Calu3 (cell line): ENCODE results near the gene CARD10. TPM values are rescaled to one million over a fixed set of nuclear protein-coding genes. Genes with fewer than 3 reads are reported as not detected.
A peak's percentile ranks its signal among the peaks of the same experiment; 100 is the strongest.

Source experiments
- BruUV-seq: library from RNA; stranded (reverse); fragments of 400-500 nt; replicated peaks from 2 replicates; lab custom pipeline; 2021; lab: Mats Ljungman, UMichigan
- CTCF ChIA-PET: fragments of 300-600 bp; sonication (Branson Sonifier 250); formaldehyde crosslinking; loops from one replicate; lab custom pipeline; 2022; ENCODE audit warnings: antibody characterized with exemption; lab: Charles Lee
- DNase-seq: peaks from one replicate; pipeline ENCODE4 v3.0.0; 2022
- H3K27ac Mint-ChIP-seq: one replicate; pipeline ENCODE4 v1.8.0; 2022; ENCODE audit warnings: mixed read lengths; ENCODE audit not compliant: unreplicated experiment
- H3K27me3 Mint-ChIP-seq: one replicate; pipeline ENCODE4 v1.8.0; 2022; ENCODE audit warnings: mixed read lengths; ENCODE audit not compliant: unreplicated experiment
- H3K36me3 Mint-ChIP-seq: one replicate; pipeline ENCODE4 v1.8.0; 2022; ENCODE audit warnings: mild to moderate bottlenecking, moderate library complexity, mixed read lengths; ENCODE audit not compliant: insufficient read depth, unreplicated experiment
- H3K4me1 Mint-ChIP-seq: one replicate; pipeline ENCODE4 v1.8.0; 2022; ENCODE audit warnings: mild to moderate bottlenecking, low read depth, mixed read lengths; ENCODE audit not compliant: unreplicated experiment
- H3K4me3 Mint-ChIP-seq: one replicate; pipeline ENCODE4 v1.8.0; 2022; ENCODE audit warnings: mild to moderate bottlenecking, low read depth, moderate library complexity, mixed read lengths; ENCODE audit not compliant: unreplicated experiment
- H3K9me3 Mint-ChIP-seq: one replicate; pipeline ENCODE4 v1.8.0; 2022; ENCODE audit warnings: low read depth, mixed read lengths; ENCODE audit not compliant: unreplicated experiment
- intact Hi-C: fragments of 100-400 bp; cut with micrococcal nuclease; formaldehyde crosslinking; loops from one replicate; pipeline ENCODE4 v1.10.0; 2022; ENCODE audit not compliant: unreplicated experiment
- total RNA-seq: library from RNA; stranded (reverse); gene quantifications from 2 replicates; pipeline ENCODE4 v1.2.3, GENCODE V29; 2022
- TF ChIP-seq, protein P1 (sequence below): fragments of 200-600 bp; IDR thresholded peaks from one replicate; pipeline ENCODE4 v1.8.0; 2022; ENCODE audit warnings: antibody characterized with exemption; ENCODE audit not compliant: unreplicated experiment

The CARD10 gene
- total RNA-seq, 1 experiment from 2014 or later = 49.2 TPM

DNA sequence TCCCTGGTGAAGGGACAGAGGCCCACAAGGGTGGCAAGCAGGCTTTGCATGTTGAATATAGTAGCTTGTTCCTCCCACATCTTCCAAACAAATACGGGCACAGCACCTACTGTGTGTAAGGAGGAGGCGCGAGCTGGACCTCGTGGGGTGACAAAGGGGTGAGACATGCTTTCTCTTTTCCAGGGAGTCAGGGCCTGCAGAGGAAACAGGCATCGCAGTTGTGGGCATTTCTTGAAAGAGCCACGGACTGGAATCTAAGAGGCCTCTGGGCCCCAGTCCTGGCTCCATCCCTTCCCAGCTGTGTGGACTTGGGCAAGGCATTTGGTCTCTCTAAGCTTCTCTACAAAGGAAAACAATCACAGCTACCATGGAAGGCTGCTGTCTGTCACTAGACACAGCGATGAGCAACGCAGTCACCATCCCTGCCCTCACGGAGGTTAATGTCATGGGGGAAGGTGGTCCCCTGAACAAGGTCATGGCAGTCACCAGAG, 28.1 kb upstream of the CARD10 start:
- Mint-ChIP-seq H3K27ac (peak overlapping the region; percentile 30), H3K9me3 (no peaks in the 10 kb centered on the region), H3K36me3 (peaks cover 15% of the 10 kb centered on the region), H3K4me1 (peaks cover 53% of the 10 kb centered on the region), H3K27me3 (no peaks in the 10 kb centered on the region), H3K4me3 (no peak overlapping the region)
- BruUV-seq = no TSS peak
- CTCF ChIA-PET = interaction anchor here (1.2 to 4.0 kb wide), 3 partner anchors 15 to 45 kb away, joined by 5 to 51 read pairs (median 25); no protein-coding TSS in a partner anchor
- intact Hi-C loops = no loop called here
- TF ChIP-seq, protein P1, sequence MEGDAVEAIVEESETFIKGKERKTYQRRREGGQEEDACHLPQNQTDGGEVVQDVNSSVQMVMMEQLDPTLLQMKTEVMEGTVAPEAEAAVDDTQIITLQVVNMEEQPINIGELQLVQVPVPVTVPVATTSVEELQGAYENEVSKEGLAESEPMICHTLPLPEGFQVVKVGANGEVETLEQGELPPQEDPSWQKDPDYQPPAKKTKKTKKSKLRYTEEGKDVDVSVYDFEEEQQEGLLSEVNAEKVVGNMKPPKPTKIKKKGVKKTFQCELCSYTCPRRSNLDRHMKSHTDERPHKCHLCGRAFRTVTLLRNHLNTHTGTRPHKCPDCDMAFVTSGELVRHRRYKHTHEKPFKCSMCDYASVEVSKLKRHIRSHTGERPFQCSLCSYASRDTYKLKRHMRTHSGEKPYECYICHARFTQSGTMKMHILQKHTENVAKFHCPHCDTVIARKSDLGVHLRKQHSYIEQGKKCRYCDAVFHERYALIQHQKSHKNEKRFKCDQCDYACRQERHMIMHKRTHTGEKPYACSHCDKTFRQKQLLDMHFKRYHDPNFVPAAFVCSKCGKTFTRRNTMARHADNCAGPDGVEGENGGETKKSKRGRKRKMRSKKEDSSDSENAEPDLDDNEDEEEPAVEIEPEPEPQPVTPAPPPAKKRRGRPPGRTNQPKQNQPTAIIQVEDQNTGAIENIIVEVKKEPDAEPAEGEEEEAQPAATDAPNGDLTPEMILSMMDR = no peak
- no peak for DNase-seq

DNA sequence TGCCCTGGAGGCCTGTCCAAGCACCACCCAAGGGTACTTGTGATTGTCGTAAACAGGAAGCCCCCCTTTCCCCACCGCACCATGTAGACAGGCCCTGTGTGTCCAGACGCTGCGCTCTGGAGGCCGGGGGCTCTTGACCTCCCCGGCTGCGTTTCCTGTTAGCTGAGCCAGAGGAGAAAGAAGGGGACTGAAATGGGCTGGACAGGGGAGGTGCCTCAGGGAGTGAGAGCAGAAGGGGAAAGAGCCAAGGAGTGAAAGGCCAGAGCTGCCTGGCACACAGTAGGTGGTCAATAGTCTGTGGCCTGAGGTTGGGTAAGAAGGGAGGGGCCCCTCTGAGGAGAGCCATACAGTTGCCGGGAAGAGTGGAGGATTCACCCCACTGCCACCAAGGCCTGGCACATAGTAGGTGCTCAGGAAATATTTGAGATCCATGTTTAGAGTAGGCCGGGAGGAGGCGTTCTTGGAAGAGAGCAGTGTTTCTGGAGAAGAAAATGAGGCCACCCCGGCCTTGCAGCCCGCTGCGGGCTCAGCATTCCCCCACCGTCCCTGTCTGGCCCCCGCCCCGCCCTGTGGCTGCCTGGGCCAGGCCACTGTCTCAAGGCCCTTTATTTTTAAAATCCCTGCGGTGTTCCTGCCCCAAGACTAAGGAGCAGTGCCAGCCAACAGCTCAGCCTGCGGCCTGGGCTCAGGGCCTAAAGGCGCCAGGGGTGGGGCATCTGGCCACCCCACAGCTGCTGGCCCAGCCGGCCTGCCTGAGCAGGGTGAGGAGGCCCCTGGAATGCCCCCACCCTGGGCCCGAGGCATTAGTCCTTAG, 27.4 kb upstream of the CARD10 start:
- Mint-ChIP-seq H3K27me3 (no peaks in the 10 kb centered on the region), H3K27ac (peak overlapping the region; percentile 30), H3K36me3 (peaks cover 17% of the 10 kb centered on the region), H3K4me1 (peaks cover 55% of the 10 kb centered on the region), H3K4me3 (no peak overlapping the region), H3K9me3 (no peaks in the 10 kb centered on the region)
- BruUV-seq = no TSS peak
- no peak for DNase-seq
- TF ChIP-seq, protein P1 = no peak
- intact Hi-C loops = no loop called here
- CTCF ChIA-PET = interaction anchor here (0.8 to 4.0 kb wide), 8 partner anchors 11 to 48 kb away, joined by 3 to 51 read pairs (median 12); no protein-coding TSS in a partner anchor

DNA sequence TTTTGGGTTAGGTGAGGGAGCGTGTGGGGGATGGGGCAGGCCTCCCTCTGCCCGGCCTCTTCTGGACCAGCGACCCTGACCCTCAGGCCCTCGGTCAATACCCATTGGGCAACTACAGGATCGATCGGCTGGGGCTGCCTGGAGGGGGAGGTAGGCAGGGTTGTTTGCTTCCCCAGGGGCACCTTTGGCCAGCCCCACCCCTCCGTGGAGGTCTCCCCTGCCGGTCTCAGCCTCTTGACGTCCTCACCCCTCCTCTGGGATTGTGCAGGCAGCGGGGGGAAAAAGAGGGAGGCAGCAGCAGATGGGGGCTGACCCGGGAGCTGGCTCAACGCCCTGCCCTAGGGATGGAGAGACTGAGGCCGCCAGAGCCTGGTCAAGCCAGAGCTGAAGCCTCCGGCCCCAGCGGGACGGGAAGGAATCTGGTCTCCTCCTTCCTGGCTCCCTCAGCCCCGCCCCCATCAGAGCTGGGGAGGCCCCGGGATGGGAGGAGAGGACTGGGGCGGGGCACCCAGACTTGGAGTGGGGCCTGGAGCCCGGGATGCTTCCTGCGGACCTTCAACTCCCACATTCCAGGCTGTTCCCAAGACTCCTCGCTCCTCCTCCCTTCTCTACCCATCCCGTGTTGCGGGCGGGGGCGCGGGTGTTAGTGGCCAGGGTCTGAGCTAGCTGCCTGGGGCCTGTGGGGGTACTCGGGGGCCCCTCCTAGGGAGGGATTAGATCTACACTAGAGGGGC, 26.7 kb upstream of the CARD10 start:
- Mint-ChIP-seq H3K9me3 (no peaks in the 10 kb centered on the region), H3K27ac (peak overlapping the region; percentile 30), H3K36me3 (peaks cover 24% of the 10 kb centered on the region), H3K4me1 (peaks cover 58% of the 10 kb centered on the region), H3K4me3 (peak overlapping the region; percentile 46), H3K27me3 (no peaks in the 10 kb centered on the region)
- DNase-seq = peak; percentile 84
- CTCF ChIA-PET = interaction anchor here (0.7 to 4.0 kb wide), 8 partner anchors 11 to 48 kb away, joined by 3 to 51 read pairs (median 12); no protein-coding TSS in a partner anchor
- TF ChIP-seq, protein P1 = no peak
- TSS peak; percentile 67 for BruUV-seq
- intact Hi-C loops = loop anchor here (1.0 kb wide), 1 partner anchor 21 kb away; no protein-coding TSS in a partner anchor
